Right cardiac atrium (tissue), 5 donors: ENCODE data around the gene ZNF710. TPM values are rescaled to one million over a fixed set of nuclear protein-coding genes. Genes with fewer than 3 reads are reported as not detected.
A peak's percentile ranks its signal among the peaks of the same experiment; 100 is the strongest.

Experiments
- ATAC-seq, 2 donors: fragments of 200-7000 bp; cut with Tn5 transposase; one replicate each; pipeline versions ENCODE4 v1.8.0 to v1.9.1; 2020; ENCODE audit warnings: moderate library complexity in 2 of 2, mild to moderate bottlenecking in 1 of 2
- DNase-seq, 3 donors: peaks; one replicate each; pipeline ENCODE4 v3.0.0-alpha.2; 2020
- H3K27ac ChIP-seq: one replicate; pipeline ENCODE4 v1.5.1; 2013; ENCODE audit warnings: mild to moderate bottlenecking, low read length, control low read depth, moderate library complexity
- H3K27me3 ChIP-seq: one replicate; pipeline ENCODE4 v1.6.1; 2013; ENCODE audit not compliant: control insufficient read depth, insufficient read depth
- H3K4me1 ChIP-seq: one replicate; pipeline ENCODE4 v1.6.1; 2013; ENCODE audit warnings: low read length; ENCODE audit not compliant: control insufficient read depth, insufficient read depth
- H3K4me3 ChIP-seq: one replicate; pipeline ENCODE4 v1.5.1; 2013; ENCODE audit warnings: low read length, control low read depth
- H3K9me3 ChIP-seq: one replicate; pipeline ENCODE4 v1.6.1; 2013; ENCODE audit warnings: low read length; ENCODE audit not compliant: control insufficient read depth
- WGBS: extraction: QIAGEN DNeasy Blood & Tissue Kit; methylation state at CpG from one replicate; pipeline ENCODE4 v1.1.7; 2013; 5-methylcytosine and 5-hydroxymethylcytosine counted together
- intact Hi-C, 4 donors: fragments of 100-400 bp; cut with DNase I; formaldehyde crosslinking; loops; one replicate each; pipeline versions ENCODE4 v1.11.0 to v1.14.0; 2022 to 2023
- polyA plus RNA-seq: library from polyadenylated mRNA; stranded (reverse); fragments of 200-250 nt; gene quantifications from one replicate; pipeline ENCODE4 v1.2.3, GENCODE V29; 2013
- total RNA-seq, 4 donors: library from RNA; stranded (reverse); fragmentation: NEBNext Ultra II Directional; extraction: Animal tissue kit (Norgen Biotek cat#: 25700); gene quantifications; one replicate each; pipeline ENCODE4 v1.2.1, GENCODE V29; 2021
- donor health status: healthy with polysubstance abuse.
- donor health status: DM: no; HTN: yes; CAD: no.
- donor health status: DM: no; HTN: no; CAD: no.
- donor health status: DM: no; HTN: yes; CAD: no; lungs with severe emphysema.
- donor health status: DM: yes; HTN: yes; CAD: no.

Gene ZNF710
- total and polyA plus RNA-seq, 5 donors = 3.4 to 10.2 (median 7.8) TPM

- no peaks in the 10 kb centered on the region for H3K27me3 ChIP-seq
- no peaks in the 10 kb centered on the region for H3K9me3 ChIP-seq
- WGBS = 50% methylated on average over 4 of the region's 4 CpGs
- no peak overlapping the region for H3K27ac ChIP-seq
- intact Hi-C loops = no loop called here
- no peak overlapping the region for H3K4me3 ChIP-seq
- DNase-seq (no peak), ATAC-seq (no peak)
- peaks cover 14% of the 10 kb centered on the region for H3K4me1 ChIP-seq
Observed at GRCh38 chr15:90097475-90097874, 96.4 kb downstream of the ZNF710 start.

- intact Hi-C loops = no loop called here
- no peak for ATAC-seq
- 87% methylated on average over 10 of the region's 10 CpGs for WGBS
- Histone ChIP-seq H3K27me3 (no peaks in the 10 kb centered on the region), H3K4me3 (no peak overlapping the region), H3K9me3 (no peaks in the 10 kb centered on the region), H3K4me1 (peaks cover 15% of the 10 kb centered on the region), H3K27ac (peak overlapping the region; percentile 85)
- DNase-seq = no peak
Observed at GRCh38 chr15:90099072-90099867, 98.1 kb downstream of the ZNF710 start.

- intact Hi-C loops = no loop called here
- DNase-seq (peak; percentile 63 to 82 (median 73)), ATAC-seq (no peak)
- Histone ChIP-seq H3K4me3 (no peak overlapping the region), H3K27ac (peak overlapping the region; percentile 85), H3K4me1 (peaks cover 15% of the 10 kb centered on the region), H3K9me3 (no peaks in the 10 kb centered on the region), H3K27me3 (no peaks in the 10 kb centered on the region)
- 46% methylated on average over 11 of the region's 11 CpGs for WGBS
Observed at GRCh38 chr15:90099868-90100831, 99.0 kb downstream of the ZNF710 start.

GRCh38 chr15:90101130-90101968 lies 100.2 kb downstream of the ZNF710 start:
- H3K27me3 ChIP-seq = no peaks in the 10 kb centered on the region
- ATAC-seq = peak; percentile 30 to 32
- no peaks in the 10 kb centered on the region for H3K9me3 ChIP-seq
- H3K27ac ChIP-seq = peak overlapping the region; percentile 85
- WGBS = 5% methylated on average over 40 of the region's 40 CpGs
- DNase-seq = peak; percentile 61 to 86 (median 85)
- peak overlapping the region; percentile 76 for H3K4me3 ChIP-seq
- intact Hi-C loops = no loop called here
- peaks cover 13% of the 10 kb centered on the region for H3K4me1 ChIP-seq

- under 1% methylated on average over 104 of the region's 104 CpGs for WGBS
Observed at GRCh38 chr15:90101969-90102890, 101.1 kb downstream of the ZNF710 start, which contains the start of gene IDH2. Gene IDH2, minus strand, starts transcription at chr15:90102468. Its CDS starts 78 bp downstream, at chr15:90102390.

GRCh38 chr15:90103701-90104329 lies 102.7 kb downstream of the ZNF710 start:
- ATAC-seq (no peak), DNase-seq (no peak)
- intact Hi-C loops = no loop called here
- 90% methylated on average over 5 of the region's 5 CpGs for WGBS
- Histone ChIP-seq H3K4me1 (peaks cover 10% of the 10 kb centered on the region), H3K27ac (peak overlapping the region; percentile 54), H3K9me3 (no peaks in the 10 kb centered on the region), H3K27me3 (no peaks in the 10 kb centered on the region), H3K4me3 (no peak overlapping the region)

More at GRCh38 chr15:90101969-90102890, 101.1 kb downstream of the ZNF710 start, which contains the start of gene IDH2:
- Histone ChIP-seq H3K27me3 (no peaks in the 10 kb centered on the region), H3K9me3 (no peaks in the 10 kb centered on the region), H3K27ac (peak within 1 kb of the TSS; percentile 85), H3K4me3 (peak within 1 kb of the TSS; percentile 76), H3K4me1 (peaks cover 13% of the 10 kb centered on the region)
- peak; percentile 92 to 93 for ATAC-seq
- DNase-seq = peak; percentile 87 to 94 (median 93)
- intact Hi-C loops = no loop called here

- no peak for ATAC-seq
- Histone ChIP-seq H3K9me3 (no peaks in the 10 kb centered on the region), H3K27me3 (no peaks in the 10 kb centered on the region), H3K4me1 (peaks cover 10% of the 10 kb centered on the region), H3K4me3 (no peak overlapping the region), H3K27ac (peak overlapping the region; percentile 54)
- intact Hi-C loops = no loop called here
- no peak for DNase-seq
- WGBS = 76% methylated on average over 4 of the region's 4 CpGs
Observed at GRCh38 chr15:90104551-90104950, 103.4 kb downstream of the ZNF710 start.

- Histone ChIP-seq H3K27ac (no peak overlapping the region), H3K27me3 (no peaks in the 10 kb centered on the region), H3K9me3 (no peaks in the 10 kb centered on the region), H3K4me3 (no peak overlapping the region), H3K4me1 (peaks cover 8% of the 10 kb centered on the region)
- ATAC-seq (no peak), DNase-seq (no peak)
- WGBS = 75% methylated on average over 7 of the region's 7 CpGs
- intact Hi-C loops = no loop called here
Observed at GRCh38 chr15:90105521-90105920, 104.4 kb downstream of the ZNF710 start.

- peaks cover 1% of the 10 kb centered on the region for H3K4me1 ChIP-seq
- H3K9me3 ChIP-seq = no peaks in the 10 kb centered on the region
- H3K27me3 ChIP-seq = no peaks in the 10 kb centered on the region
- intact Hi-C loops = no loop called here
- DNase-seq = peak in 2 of 3 donors; percentile 73 to 79
- WGBS = 47% methylated on average over 7 of the region's 7 CpGs
- no peak overlapping the region for H3K4me3 ChIP-seq
- ATAC-seq = peak; percentile 56 to 65
- peak overlapping the region; percentile 92 for H3K27ac ChIP-seq
Observed at GRCh38 chr15:90106522-90107117, 105.5 kb downstream of the ZNF710 start.
